A549 (cell line): ENCODE measurements around the gene MOB4. TPM values are rescaled to one million over a fixed set of nuclear protein-coding genes. Genes with fewer than 3 reads are reported as not detected.

Source experiments
- ATAC-seq, 2 experiments: fragments of 200-7000 bp in 1 of 2; fragments of >200 bp in 1 of 2; cut with Nextera tagmentation in 1 of 2; cut with Tn5 transposase in 1 of 2; 3 replicates each; pipeline versions ENCODE4 v1.8.0 to v1.9.1; 2018 to 2020; ENCODE audit warnings: mild to moderate bottlenecking in 1 of 2, moderate library complexity in 1 of 2
- CTCF ChIA-PET: fragments of 300-600 bp; sonication (Branson Sonifier 250); formaldehyde crosslinking; extraction: SDS; loops from one replicate; lab custom pipeline; 2021; ENCODE audit warnings: antibody characterized with exemption, inconsistent platforms; lab: Yijun Ruan, JAX
- POLR2A ChIA-PET: fragments of 350-600 bp; formaldehyde crosslinking; extraction: SDS; loops from one replicate; lab custom pipeline; 2021; ENCODE audit warnings: antibody characterized with exemption, inconsistent platforms; lab: Yijun Ruan, JAX
- DNase-seq, 2 experiments: peaks; one replicate each; pipeline versions ENCODE4 v3.0.0 to v3.0.0-alpha.2; 2011 to 2016; ENCODE audit warnings: low read depth in 1 of 2, low spot score in 1 of 2
- FAIRE-seq: peaks from 2 replicates; lab custom pipeline; 2011; peaks lifted over from hg19 to GRCh38; lab: Jason Lieb, UNC
- H3K27ac ChIP-seq, 2 experiments: fragments of >200 bp; sonication (Bioruptor Twin); formaldehyde crosslinking; 3 replicates each; pipeline ENCODE4 v1.5.1; 2016 to 2017
- H3K4me1 ChIP-seq: fragments of >200 bp; sonication (Bioruptor Twin); formaldehyde crosslinking; 3 replicates; pipeline ENCODE4 v1.6.1; 2016
- H3K4me2 ChIP-seq: fragments of >200 bp; sonication (Bioruptor Twin); formaldehyde crosslinking; 3 replicates; pipeline ENCODE4 v1.6.1; 2016
- H3K4me3 ChIP-seq: fragments of >200 bp; sonication (Bioruptor Twin); formaldehyde crosslinking; 3 replicates; pipeline ENCODE4 v1.5.1; 2016
- H3K9me3 ChIP-seq: fragments of >200 bp; sonication (Bioruptor Twin); formaldehyde crosslinking; 3 replicates; pipeline ENCODE4 v1.6.1; 2016
- CBX2 ChIP-seq: fragments of 200-600 bp; sonication (generic); IDR thresholded peaks from 2 replicates; pipeline ENCODE4 v1.6.1; 2016; ENCODE audit warnings: low read depth, mild to moderate bottlenecking, borderline replicate concordance
- CHD4 ChIP-seq: fragments of 200-600 bp; sonication (generic); IDR thresholded peaks from 2 replicates; pipeline ENCODE4 v1.6.1; 2016; ENCODE audit warnings: antibody characterized with exemption, mild to moderate bottlenecking, borderline replicate concordance
- EHMT2 ChIP-seq: fragments of 200-600 bp; sonication (generic); IDR thresholded peaks from 2 replicates; pipeline ENCODE4 v1.6.1; 2016; ENCODE audit warnings: antibody characterized with exemption, low read depth, mild to moderate bottlenecking, moderate library complexity
- ESRRA ChIP-seq: fragments of 150-350 bp; IDR thresholded peaks from 2 replicates; pipeline ENCODE4 v1.6.1; 2014; ENCODE audit warnings: mild to moderate bottlenecking, low read length, borderline replicate concordance
- FOXS1 ChIP-seq: fragments of 250-450 bp; sonication (Bioruptor Pico); IDR thresholded peaks from 2 replicates; pipeline ENCODE4 v1.5.0; 2020; ENCODE audit warnings: mild to moderate bottlenecking, moderate library complexity
- GATA3 ChIP-seq: IDR thresholded peaks from 2 replicates; pipeline ENCODE4 v1.6.1; 2012; ENCODE audit warnings: borderline replicate concordance
- KDM1A ChIP-seq: fragments of 200-600 bp; sonication (generic); IDR thresholded peaks from 2 replicates; pipeline ENCODE4 v1.6.1; 2016; ENCODE audit warnings: low read depth, mild to moderate bottlenecking
- KDM5A ChIP-seq: fragments of 200-600 bp; sonication (generic); IDR thresholded peaks from 2 replicates; pipeline ENCODE4 v1.6.1; 2016; ENCODE audit warnings: antibody characterized with exemption, mild to moderate bottlenecking
- MAZ ChIP-seq: fragments of 150-350 bp; IDR thresholded peaks from 2 replicates; pipeline ENCODE4 v1.6.1; 2014; ENCODE audit warnings: antibody characterized with exemption, low read depth, low read length, borderline replicate concordance
- NFE2L2 ChIP-seq: fragments of 150-350 bp; conservative IDR thresholded peaks from 2 replicates; pipeline ENCODE4 v1.6.1; 2014; ENCODE audit warnings: low read length
- NPAS2 ChIP-seq: fragments of 250-450 bp; sonication (Bioruptor Pico); IDR thresholded peaks from 2 replicates; pipeline ENCODE4 v1.8.0; 2022; ENCODE audit warnings: mild to moderate bottlenecking, moderate library complexity, borderline replicate concordance
- PHF8 ChIP-seq: fragments of 200-600 bp; sonication (generic); IDR thresholded peaks from 2 replicates; pipeline ENCODE4 v1.6.1; 2016; ENCODE audit warnings: low read depth, mild to moderate bottlenecking, antibody characterized with exemption, moderate library complexity, borderline replicate concordance
- POLR2A ChIP-seq: IDR thresholded peaks from 2 replicates; pipeline ENCODE4 v1.6.1; 2012; ENCODE audit warnings: mild to moderate bottlenecking, low read length
- WGBS: methylation state at CpG from one replicate; pipeline ENCODE4 v1.1.6; 2017; ENCODE audit errors: missing lambda C conversion rate; 5-methylcytosine and 5-hydroxymethylcytosine counted together
- polyA plus RNA-seq, 4 experiments: library from polyadenylated mRNA; depleted of rRNA in 3 of 4; stranded (reverse); fragments of >200 nt; fragmentation: RNase III in 1 of 4; extraction: RNeasy Plus Mini Kit Qiagen cat#74134 plus additional on column Dnase treatment in 1 of 4; gene quantifications; 2 replicates in 3 of 4; 3 replicates in 1 of 4; pipeline ENCODE4 v1.2.3, GENCODE V29; 2011 to 2017
- TF ChIP-seq, protein P1 (sequence below): IDR thresholded peaks from 2 replicates; pipeline ENCODE4 v1.6.1; 2012; ENCODE audit warnings: low read depth, borderline replicate concordance
- TF ChIP-seq, protein P2 (sequence below): IDR thresholded peaks from 2 replicates; pipeline ENCODE4 v1.6.1; 2012
- TF ChIP-seq, protein P3 (sequence below): fragments of 250-450 bp; sonication (Bioruptor Pico); IDR thresholded peaks from 2 replicates; pipeline ENCODE4 v1.5.0; 2020; ENCODE audit warnings: low read depth, mild to moderate bottlenecking, moderate library complexity
- TF ChIP-seq, protein P4 (sequence below): fragments of 200-600 bp; sonication (generic); IDR thresholded peaks from 2 replicates; pipeline ENCODE4 v1.6.1; 2016; ENCODE audit warnings: antibody characterized with exemption, mild to moderate bottlenecking, moderate library complexity
- TF ChIP-seq, protein P5 (sequence below): fragments of >200 bp; sonication (Bioruptor Twin); formaldehyde crosslinking; IDR thresholded peaks from 3 replicates; pipeline ENCODE4 v1.5.1; 2016

Gene MOB4
- polyA plus RNA-seq, 2 of the 4 experiments (the other 2 are of a cell fraction) = 57.5 to 74.7 TPM

DNA sequence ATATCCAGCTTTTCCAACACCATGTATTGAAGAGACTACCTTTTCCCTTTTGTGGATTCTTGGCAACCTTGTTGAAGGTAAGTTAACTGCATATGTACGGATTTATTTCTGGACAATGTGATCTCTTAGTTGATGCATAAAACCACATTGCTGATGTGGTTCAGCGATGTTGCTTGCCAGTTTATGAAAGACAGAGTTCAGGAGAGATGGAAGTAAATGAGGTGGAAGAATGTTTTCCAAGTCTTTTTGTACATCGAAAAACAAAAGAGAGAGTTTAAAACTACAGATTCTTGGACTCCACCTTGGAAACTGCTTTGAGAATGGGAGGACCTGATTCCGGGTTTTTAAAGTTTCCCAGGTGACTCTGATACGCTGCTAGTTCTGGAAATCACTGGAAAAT lies 43.8 kb downstream of the MOB4 start:
- Histone ChIP-seq H3K4me1 (peaks cover 10% of the 10 kb centered on the region; the same call in 2 of the 3 replicates), H3K27ac (no peak overlapping the region), H3K4me3 (no peak overlapping the region), H3K4me2 (no peak overlapping the region), H3K9me3 (no peaks in the 10 kb centered on the region)
- ATAC-seq (no peak), DNase-seq (no peak), FAIRE-seq (no peak)
- TF ChIP-seq, protein P1, sequence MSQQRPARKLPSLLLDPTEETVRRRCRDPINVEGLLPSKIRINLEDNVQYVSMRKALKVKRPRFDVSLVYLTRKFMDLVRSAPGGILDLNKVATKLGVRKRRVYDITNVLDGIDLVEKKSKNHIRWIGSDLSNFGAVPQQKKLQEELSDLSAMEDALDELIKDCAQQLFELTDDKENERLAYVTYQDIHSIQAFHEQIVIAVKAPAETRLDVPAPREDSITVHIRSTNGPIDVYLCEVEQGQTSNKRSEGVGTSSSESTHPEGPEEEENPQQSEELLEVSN = no peak
- TF ChIP-seq, protein P2, sequence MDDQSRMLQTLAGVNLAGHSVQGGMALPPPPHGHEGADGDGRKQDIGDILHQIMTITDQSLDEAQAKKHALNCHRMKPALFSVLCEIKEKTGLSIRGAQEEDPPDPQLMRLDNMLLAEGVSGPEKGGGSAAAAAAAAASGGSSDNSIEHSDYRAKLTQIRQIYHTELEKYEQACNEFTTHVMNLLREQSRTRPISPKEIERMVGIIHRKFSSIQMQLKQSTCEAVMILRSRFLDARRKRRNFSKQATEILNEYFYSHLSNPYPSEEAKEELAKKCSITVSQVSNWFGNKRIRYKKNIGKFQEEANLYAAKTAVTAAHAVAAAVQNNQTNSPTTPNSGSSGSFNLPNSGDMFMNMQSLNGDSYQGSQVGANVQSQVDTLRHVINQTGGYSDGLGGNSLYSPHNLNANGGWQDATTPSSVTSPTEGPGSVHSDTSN = no peak
- no peak for TF ChIP-seq EHMT2
- no peak for TF ChIP-seq KDM5A
- no peak for TF ChIP-seq ESRRA
- no peak for TF ChIP-seq NFE2L2
- TF ChIP-seq, protein P3, sequence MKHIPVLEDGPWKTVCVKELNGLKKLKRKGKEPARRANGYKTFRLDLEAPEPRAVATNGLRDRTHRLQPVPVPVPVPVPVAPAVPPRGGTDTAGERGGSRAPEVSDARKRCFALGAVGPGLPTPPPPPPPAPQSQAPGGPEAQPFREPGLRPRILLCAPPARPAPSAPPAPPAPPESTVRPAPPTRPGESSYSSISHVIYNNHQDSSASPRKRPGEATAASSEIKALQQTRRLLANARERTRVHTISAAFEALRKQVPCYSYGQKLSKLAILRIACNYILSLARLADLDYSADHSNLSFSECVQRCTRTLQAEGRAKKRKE (CRISPR knock-in tag) = no peak
- TF ChIP-seq KDM1A = no peak
- no peak for TF ChIP-seq MAZ
- TF ChIP-seq PHF8 = no peak
- TF ChIP-seq CHD4 = no peak
- TF ChIP-seq FOXS1 (CRISPR knock-in tag) = no peak
- no peak for TF ChIP-seq GATA3
- no peak for TF ChIP-seq POLR2A
- no peak for TF ChIP-seq NPAS2 (CRISPR knock-in tag)
- POLR2A ChIA-PET = no interaction called here
- CTCF ChIA-PET = no interaction called here
- WGBS = 93% methylated on average over 5 of the region's 5 CpGs

DNA sequence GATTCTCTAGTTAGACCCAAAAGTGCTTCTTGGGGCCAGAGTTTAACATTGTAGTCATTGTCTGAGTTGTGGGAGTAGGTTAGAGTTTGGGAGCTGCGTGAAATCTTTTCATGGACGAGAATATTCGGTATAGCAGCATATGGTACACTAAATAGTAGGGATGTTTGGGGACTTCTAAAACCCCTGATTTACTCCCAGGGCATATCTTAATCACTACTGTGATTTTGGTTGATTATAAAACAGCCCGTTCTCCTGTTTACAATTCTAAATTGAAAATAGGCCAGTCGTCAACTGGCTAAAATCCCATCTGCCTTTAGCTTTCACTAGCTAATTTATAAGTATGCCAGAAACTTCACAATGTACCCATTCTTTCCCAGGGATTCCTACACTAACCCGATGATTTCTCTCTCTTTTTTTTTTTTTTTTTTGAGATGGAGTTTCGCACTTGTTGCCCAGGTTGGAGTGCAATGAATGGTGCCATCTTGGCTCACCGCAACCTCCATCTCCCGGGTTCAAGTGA lies 44.3 kb downstream of the MOB4 start:
- CTCF ChIA-PET = no interaction called here
- POLR2A ChIA-PET = no interaction called here

More for the DNA sequence above, 44.3 kb downstream of the MOB4 start:
- 97% methylated on average over 9 of the region's 9 CpGs for WGBS
- Histone ChIP-seq H3K4me2 (no peak overlapping the region), H3K27ac (no peak overlapping the region), H3K9me3 (no peaks in the 10 kb centered on the region), H3K4me3 (no peak overlapping the region), H3K4me1 (peaks cover 10% of the 10 kb centered on the region; the same call in 2 of the 3 replicates)
- TF ChIP-seq, protein P4, sequence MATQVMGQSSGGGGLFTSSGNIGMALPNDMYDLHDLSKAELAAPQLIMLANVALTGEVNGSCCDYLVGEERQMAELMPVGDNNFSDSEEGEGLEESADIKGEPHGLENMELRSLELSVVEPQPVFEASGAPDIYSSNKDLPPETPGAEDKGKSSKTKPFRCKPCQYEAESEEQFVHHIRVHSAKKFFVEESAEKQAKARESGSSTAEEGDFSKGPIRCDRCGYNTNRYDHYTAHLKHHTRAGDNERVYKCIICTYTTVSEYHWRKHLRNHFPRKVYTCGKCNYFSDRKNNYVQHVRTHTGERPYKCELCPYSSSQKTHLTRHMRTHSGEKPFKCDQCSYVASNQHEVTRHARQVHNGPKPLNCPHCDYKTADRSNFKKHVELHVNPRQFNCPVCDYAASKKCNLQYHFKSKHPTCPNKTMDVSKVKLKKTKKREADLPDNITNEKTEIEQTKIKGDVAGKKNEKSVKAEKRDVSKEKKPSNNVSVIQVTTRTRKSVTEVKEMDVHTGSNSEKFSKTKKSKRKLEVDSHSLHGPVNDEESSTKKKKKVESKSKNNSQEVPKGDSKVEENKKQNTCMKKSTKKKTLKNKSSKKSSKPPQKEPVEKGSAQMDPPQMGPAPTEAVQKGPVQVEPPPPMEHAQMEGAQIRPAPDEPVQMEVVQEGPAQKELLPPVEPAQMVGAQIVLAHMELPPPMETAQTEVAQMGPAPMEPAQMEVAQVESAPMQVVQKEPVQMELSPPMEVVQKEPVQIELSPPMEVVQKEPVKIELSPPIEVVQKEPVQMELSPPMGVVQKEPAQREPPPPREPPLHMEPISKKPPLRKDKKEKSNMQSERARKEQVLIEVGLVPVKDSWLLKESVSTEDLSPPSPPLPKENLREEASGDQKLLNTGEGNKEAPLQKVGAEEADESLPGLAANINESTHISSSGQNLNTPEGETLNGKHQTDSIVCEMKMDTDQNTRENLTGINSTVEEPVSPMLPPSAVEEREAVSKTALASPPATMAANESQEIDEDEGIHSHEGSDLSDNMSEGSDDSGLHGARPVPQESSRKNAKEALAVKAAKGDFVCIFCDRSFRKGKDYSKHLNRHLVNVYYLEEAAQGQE = no peak
- TF ChIP-seq, protein P5, sequence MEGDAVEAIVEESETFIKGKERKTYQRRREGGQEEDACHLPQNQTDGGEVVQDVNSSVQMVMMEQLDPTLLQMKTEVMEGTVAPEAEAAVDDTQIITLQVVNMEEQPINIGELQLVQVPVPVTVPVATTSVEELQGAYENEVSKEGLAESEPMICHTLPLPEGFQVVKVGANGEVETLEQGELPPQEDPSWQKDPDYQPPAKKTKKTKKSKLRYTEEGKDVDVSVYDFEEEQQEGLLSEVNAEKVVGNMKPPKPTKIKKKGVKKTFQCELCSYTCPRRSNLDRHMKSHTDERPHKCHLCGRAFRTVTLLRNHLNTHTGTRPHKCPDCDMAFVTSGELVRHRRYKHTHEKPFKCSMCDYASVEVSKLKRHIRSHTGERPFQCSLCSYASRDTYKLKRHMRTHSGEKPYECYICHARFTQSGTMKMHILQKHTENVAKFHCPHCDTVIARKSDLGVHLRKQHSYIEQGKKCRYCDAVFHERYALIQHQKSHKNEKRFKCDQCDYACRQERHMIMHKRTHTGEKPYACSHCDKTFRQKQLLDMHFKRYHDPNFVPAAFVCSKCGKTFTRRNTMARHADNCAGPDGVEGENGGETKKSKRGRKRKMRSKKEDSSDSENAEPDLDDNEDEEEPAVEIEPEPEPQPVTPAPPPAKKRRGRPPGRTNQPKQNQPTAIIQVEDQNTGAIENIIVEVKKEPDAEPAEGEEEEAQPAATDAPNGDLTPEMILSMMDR = no peak
- no peak for TF ChIP-seq CBX2
- DNase-seq (no peak), ATAC-seq (no peak), FAIRE-seq (no peak)
